K562 (cell line): ENCODE data around the gene UIMC1. TPM values are rescaled to one million over a fixed set of nuclear protein-coding genes. Genes with fewer than 3 reads are reported as not detected.
A peak's percentile ranks its signal among the peaks of the same experiment; 100 is the strongest.

Experiments
- ATF1 ChIP-seq, 2 experiments: fragments of 450-650 bp in 1 of 2; IDR thresholded peaks; 2 replicates each; pipeline ENCODE4 v1.6.1; 2016; ENCODE audit warnings: missing compliant biosample characterization in 1 of 2, missing genetic modification characterization in 1 of 2
- CTCF ChIP-seq, 3 experiments: IDR thresholded peaks in 2 of 3; conservative IDR thresholded peaks in 1 of 3; 2 replicates each; pipeline ENCODE4 v1.5.1; 2011 to 2012; ENCODE audit warnings: low read length in 3 of 3, mild to moderate bottlenecking in 3 of 3, control low read depth in 2 of 3, improper control_type of control experiment in 1 of 3, inconsistent platforms in 1 of 3, low read depth in 1 of 3, mixed read lengths in 1 of 3, moderate library complexity in 1 of 3; ENCODE audit not compliant: insufficient read depth in 2 of 3
- E2F8 ChIP-seq: fragments of 450-650 bp; IDR thresholded peaks from 2 replicates; pipeline ENCODE4 v1.7.1; 2018; ENCODE audit warnings: mild to moderate bottlenecking, low read depth; ENCODE audit not compliant: partially characterized antibody
- ELF2 ChIP-seq: fragments of 250-450 bp; sonication (Bioruptor Pico); IDR thresholded peaks from 2 replicates; pipeline ENCODE4 v1.5.0; 2021; ENCODE audit warnings: mild to moderate bottlenecking
- ESRRA ChIP-seq: fragments of 450-650 bp; IDR thresholded peaks from 2 replicates; pipeline ENCODE4 v1.6.1; 2014; ENCODE audit warnings: low read depth, mild to moderate bottlenecking, moderate library complexity, borderline replicate concordance
- GABPA ChIP-seq: fragments of 200-800 bp; sonication (Bioruptor generic); conservative IDR thresholded peaks from 2 replicates; pipeline ENCODE4 v1.6.1; 2016; ENCODE audit warnings: low read depth, missing genetic modification characterization, missing compliant biosample characterization
- JUN ChIP-seq, 2 experiments: sonication (generic) in 1 of 2; formaldehyde crosslinking in 1 of 2; IDR thresholded peaks; 2 replicates each; pipeline versions ENCODE4 v1.6.1 to v1.8.0; 2012 to 2022; ENCODE audit warnings: borderline replicate concordance in 2 of 2, mild to moderate bottlenecking in 2 of 2, improper control_type of control experiment in 1 of 2, low read depth in 1 of 2, low read length in 1 of 2, missing genetic modification reagents in 1 of 2
- JUND ChIP-seq, 2 experiments: IDR thresholded peaks; 2 replicates in 1 of 2; 3 replicates in 1 of 2; pipeline ENCODE4 v1.6.1; 2011; ENCODE audit warnings: borderline replicate concordance in 2 of 2, low read depth in 2 of 2, low read length in 2 of 2, improper control_type of control experiment in 1 of 2, missing biosample characterization in 1 of 2, missing genetic modification characterization in 1 of 2, missing genetic modification reagents in 1 of 2
- MECOM ChIP-seq: fragments of 250-450 bp; sonication (Bioruptor Pico); IDR thresholded peaks from 2 replicates; pipeline ENCODE4 v1.8.0; 2022; ENCODE audit warnings: inconsistent platforms
- PHF21A ChIP-seq: fragments of 450-650 bp; IDR thresholded peaks from 2 replicates; pipeline ENCODE4 v1.6.1; 2017; ENCODE audit warnings: low read depth, borderline replicate concordance
- PRMT5 ChIP-seq: sonication (generic); formaldehyde crosslinking; IDR thresholded peaks from 2 replicates; pipeline ENCODE4 v1.5.0; 2020; ENCODE audit warnings: missing genetic modification reagents
- RBBP5 ChIP-seq: fragments of 200-600 bp; sonication (generic); IDR thresholded peaks from 2 replicates; pipeline ENCODE4 v1.6.1; 2012; ENCODE audit warnings: borderline replicate concordance, mild to moderate bottlenecking, low read length, control low read depth, inconsistent platforms; ENCODE audit not compliant: insufficient read depth, poor library complexity, severe bottlenecking
- RBM22 ChIP-seq: fragments of 200-400 bp; formaldehyde crosslinking; IDR thresholded peaks from 2 replicates; pipeline ENCODE4 v1.6.1; 2018; ENCODE audit warnings: low read length, low read depth; ENCODE audit not compliant: poor library complexity, severe bottlenecking
- SAFB ChIP-seq: fragments of 200-400 bp; formaldehyde crosslinking; IDR thresholded peaks from 2 replicates; pipeline ENCODE4 v1.6.1; 2017; ENCODE audit warnings: low read depth, low read length, borderline replicate concordance
- SAFB2 ChIP-seq: fragments of 200-400 bp; formaldehyde crosslinking; IDR thresholded peaks from 2 replicates; pipeline ENCODE4 v1.6.1; 2018; ENCODE audit warnings: borderline replicate concordance, low read length, low read depth, moderate library complexity; ENCODE audit not compliant: severe bottlenecking
- SIN3B ChIP-seq: fragments of 450-650 bp; IDR thresholded peaks from 2 replicates; pipeline ENCODE4 v1.6.1; 2017; ENCODE audit warnings: low read depth, mild to moderate bottlenecking, moderate library complexity
- SOX6 ChIP-seq: fragments of 450-650 bp; IDR thresholded peaks from 2 replicates; pipeline ENCODE4 v1.6.1; 2014; ENCODE audit warnings: mild to moderate bottlenecking
- STAT5A ChIP-seq: IDR thresholded peaks from 2 replicates; pipeline ENCODE4 v1.6.1; 2012; ENCODE audit warnings: low read length, inconsistent platforms, borderline replicate concordance
- SUPT5H ChIP-seq: fragments of 450-650 bp; IDR thresholded peaks from 2 replicates; pipeline ENCODE4 v1.6.1; 2016
- TEAD4 ChIP-seq, 2 experiments: sonication (generic) in 1 of 2; formaldehyde crosslinking in 1 of 2; IDR thresholded peaks; 2 replicates each; pipeline versions ENCODE4 v1.6.1 to v1.8.0; 2012 to 2022; ENCODE audit warnings: borderline replicate concordance in 1 of 2, inconsistent platforms in 1 of 2, low read length in 1 of 2, mild to moderate bottlenecking in 1 of 2, missing genetic modification reagents in 1 of 2
- ZNF431 ChIP-seq: sonication (generic); formaldehyde crosslinking; IDR thresholded peaks from 2 replicates; pipeline ENCODE4 v1.8.0; 2022; ENCODE audit warnings: mild to moderate bottlenecking, missing genetic modification reagents
- polyA plus RNA-seq, 8 experiments: library from polyadenylated mRNA; depleted of rRNA in 4 of 8; stranded (reverse) in 5 of 8; unstranded in 3 of 8; fragments of >200 nt; fragmentation: Nextera tagmentation in 2 of 8; fragmentation: Illumina TruSeq in 1 of 8; extraction: Ambion mirVana in 2 of 8; extraction: Trizol in 1 of 8; gene quantifications; 2 replicates each; pipeline versions ENCODE4 v1.2.1 to v1.2.3, GENCODE V29; 2011 to 2014; ENCODE audit warnings: inconsistent platforms in 1 of 8, missing spikeins in 1 of 8
- total RNA-seq, 7 experiments: library from RNA; depleted of rRNA in 6 of 7; stranded (reverse); fragments of >200 nt in 6 of 7; fragmentation: Illumina TruSeq in 2 of 7; extraction: Trizol in 2 of 7; gene quantifications; 2 replicates each; pipeline versions ENCODE4 v1.2.1 to v1.2.3, GENCODE V29; 2011 to 2021; ENCODE audit warnings: low replicate concordance in 1 of 7

Gene UIMC1
- total and polyA plus RNA-seq, 9 of the 15 experiments (the other 6 are each of a cell fraction or from before 2014, with no cell fraction given): 14.9 to 51.7 (median 36.8) TPM

GRCh38 chr5:177006265-177006972 lies at the start of gene UIMC1 (continued):
- TF ChIP-seq E2F8: peak; percentile 0
- no peak for TF ChIP-seq STAT5A
- no peak for TF ChIP-seq SAFB
- no peak for TF ChIP-seq ELF2
- peak; percentile 98 for TF ChIP-seq JUND (IDR thresholded peaks at IDR 0.05; ENCODE audit: borderline replicate concordance, low read depth, low read length)
- TF ChIP-seq JUND (tag; IDR thresholded peaks at IDR 0.05; ENCODE audit: borderline replicate concordance, low read depth, low read length): no peak
- TF ChIP-seq PRMT5: 0 out of 2 replicates have a peak, but pooled peaks have one; percentile 59
- TF ChIP-seq TEAD4 (IDR thresholded peaks at IDR 0.05; ENCODE audit: low read length): peak; percentile 30; the same call in 1 of the 2 replicates
- no peak for TF ChIP-seq TEAD4 (CRISPR knock-in tag; IDR thresholded peaks at IDR 0.05; ENCODE audit: borderline replicate concordance)
- TF ChIP-seq CTCF (IDR thresholded peaks at IDR 0.05 in 2 of 3, conservative IDR thresholded peaks at IDR 0.05 in 1 of 3; ENCODE audit: insufficient read depth in 2 of 3, low read depth in 1 of 3, low read length in 3 of 3): no peak
- TF ChIP-seq RBM22: peak; percentile 77
- TF ChIP-seq SOX6: peak; percentile 77
- TF ChIP-seq PHF21A: 0 out of 2 replicates have a peak, but pooled peaks have one; percentile 3
- peak; percentile 42; the same call in 1 of the 2 replicates for TF ChIP-seq ESRRA
- peak; percentile 76 for TF ChIP-seq SUPT5H
- TF ChIP-seq MECOM (CRISPR knock-in tag): no peak
- TF ChIP-seq GABPA (tag): peak; percentile 45; the same call in 1 of the 2 replicates
- TF ChIP-seq ZNF431 (CRISPR knock-in tag): 0 out of 2 replicates have a peak, but pooled peaks have one; percentile 70
- peak; percentile 83 for TF ChIP-seq RBBP5
- peak; percentile 49; the same call in 1 of the 2 replicates for TF ChIP-seq JUN (IDR thresholded peaks at IDR 0.05; ENCODE audit: borderline replicate concordance, low read depth, low read length)
- peak; percentile 77; the same call in 1 of the 2 replicates for TF ChIP-seq JUN (CRISPR knock-in tag; IDR thresholded peaks at IDR 0.05; ENCODE audit: borderline replicate concordance)
- 0 out of 2 replicates have a peak, but pooled peaks have one; percentile 21 for TF ChIP-seq SIN3B
- TF ChIP-seq ATF1 (CRISPR knock-in tag; IDR thresholded peaks at IDR 0.05): 0 out of 2 replicates have a peak, but pooled peaks have one; percentile 9
- TF ChIP-seq ATF1 (tag; IDR thresholded peaks at IDR 0.05): no peak; the same call in 1 of the 2 replicates
- TF ChIP-seq SAFB2: no peak
